SHP77 treated with DMSO at 0.1 percent for 48 hours (cell line): Measurements from ENCODE around the gene PHLDA3.

Experiments
- DNase-seq: peaks from one replicate; lab custom pipeline; 2025; lab: John Stamatoyannopoulos, UW

PHLDA3 gene

DNA sequence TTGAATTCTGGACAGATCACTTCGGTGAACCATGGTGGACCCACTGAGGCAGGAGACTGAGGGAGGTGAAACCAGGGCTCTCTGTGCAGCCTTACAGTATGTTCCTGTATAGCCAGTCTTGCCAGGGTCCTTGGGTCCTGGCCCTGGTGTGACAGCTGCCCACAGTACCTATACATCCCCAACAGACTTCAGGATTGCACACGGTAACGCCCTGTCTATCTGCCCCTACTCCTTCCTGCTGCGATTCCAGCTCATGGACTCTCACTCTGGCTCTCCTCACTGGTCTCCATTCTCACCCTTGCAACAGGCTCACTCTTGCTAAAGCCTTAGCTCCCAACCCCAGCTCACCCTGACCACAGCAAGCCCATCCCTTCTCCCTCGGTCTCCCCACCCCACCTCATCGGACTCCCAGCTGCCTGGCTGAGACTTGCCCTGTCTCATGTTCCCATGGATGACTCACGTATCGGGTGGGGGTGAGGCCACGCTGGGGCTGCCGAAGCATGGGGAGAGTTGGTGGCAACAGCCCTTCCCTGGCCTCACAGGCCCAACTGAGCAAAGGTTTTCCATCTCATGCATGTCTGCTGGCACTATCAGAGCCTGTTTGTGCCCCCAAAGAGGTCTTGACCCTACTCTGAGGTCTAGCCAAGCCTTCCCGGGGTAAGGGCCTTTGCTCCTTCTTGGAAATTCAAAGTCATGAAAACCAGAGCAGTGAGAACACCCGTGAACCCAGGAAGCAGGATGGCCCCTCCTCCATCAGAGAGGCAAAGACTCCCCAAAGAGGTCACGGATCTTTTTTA is 7.1 kb downstream of the PHLDA3 start:
- no peak for DNase-seq

- no peak for DNase-seq
These were observed 8.0 kb downstream of the PHLDA3 start for GRCh38 chr1:201460814-201461644.

DNA sequence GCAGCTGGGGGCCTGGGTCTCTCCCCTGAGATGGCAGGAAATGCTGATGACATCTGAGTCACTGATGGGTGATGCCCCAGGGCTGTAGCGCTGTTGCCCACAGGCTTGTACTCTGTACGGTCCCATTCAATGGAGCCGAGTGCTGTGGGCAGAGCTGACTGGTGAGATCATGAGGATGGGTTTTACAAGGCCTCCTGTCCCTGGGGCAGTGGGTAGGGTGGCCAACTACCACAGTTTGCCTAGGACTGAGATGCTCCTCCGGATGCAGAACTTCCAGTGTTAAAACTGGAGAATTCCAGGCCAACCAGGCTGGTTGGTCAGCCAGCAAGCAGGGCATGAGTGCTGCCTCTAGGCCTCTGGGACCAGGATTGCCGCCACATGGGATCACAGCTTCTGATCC is 9.2 kb downstream of the PHLDA3 start:
- DNase-seq, result no peak

DNA sequence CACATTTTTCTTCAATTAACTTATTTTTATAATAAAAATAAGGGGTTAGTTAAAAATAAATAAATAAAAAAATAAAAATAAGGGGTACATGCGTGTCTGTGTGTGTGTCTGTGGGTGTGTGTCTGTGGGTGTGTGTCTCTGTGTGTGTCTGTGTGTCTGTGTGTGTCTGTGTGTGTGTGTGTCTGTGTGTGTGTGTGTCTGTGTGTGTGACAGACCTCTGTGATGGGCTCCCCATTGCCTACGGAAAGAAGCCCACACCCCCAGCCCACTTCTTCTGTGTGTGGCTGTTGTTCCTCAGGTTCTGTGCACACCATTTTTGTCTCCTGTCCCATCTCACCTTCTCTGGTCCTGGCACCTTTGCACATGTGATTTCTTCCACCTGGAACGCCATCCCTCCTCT is 9.9 kb downstream of the PHLDA3 start:
- no peak for DNase-seq

DNA sequence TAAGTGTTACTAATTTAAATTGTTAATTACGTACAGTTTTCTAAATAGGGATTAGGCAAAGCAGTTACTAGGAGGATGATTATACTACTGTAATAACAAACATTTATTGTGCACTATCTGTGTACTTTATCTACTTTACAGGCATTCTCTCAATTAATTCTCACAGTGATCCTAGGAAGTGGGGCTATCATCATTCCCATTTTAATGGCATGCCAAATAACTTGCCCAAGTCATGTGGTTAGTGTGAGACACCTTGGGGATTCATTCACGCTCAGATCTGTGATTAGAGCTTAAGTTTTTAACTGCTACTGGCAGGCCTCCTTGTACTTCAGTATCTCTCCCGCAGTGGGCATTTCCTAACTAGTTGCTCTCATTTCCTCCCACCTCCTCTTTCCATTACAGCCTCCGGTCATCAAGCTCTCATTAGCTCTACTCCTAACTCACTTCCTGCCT is 11.5 kb downstream of the PHLDA3 start:
- DNase-seq, result no peak

DNA sequence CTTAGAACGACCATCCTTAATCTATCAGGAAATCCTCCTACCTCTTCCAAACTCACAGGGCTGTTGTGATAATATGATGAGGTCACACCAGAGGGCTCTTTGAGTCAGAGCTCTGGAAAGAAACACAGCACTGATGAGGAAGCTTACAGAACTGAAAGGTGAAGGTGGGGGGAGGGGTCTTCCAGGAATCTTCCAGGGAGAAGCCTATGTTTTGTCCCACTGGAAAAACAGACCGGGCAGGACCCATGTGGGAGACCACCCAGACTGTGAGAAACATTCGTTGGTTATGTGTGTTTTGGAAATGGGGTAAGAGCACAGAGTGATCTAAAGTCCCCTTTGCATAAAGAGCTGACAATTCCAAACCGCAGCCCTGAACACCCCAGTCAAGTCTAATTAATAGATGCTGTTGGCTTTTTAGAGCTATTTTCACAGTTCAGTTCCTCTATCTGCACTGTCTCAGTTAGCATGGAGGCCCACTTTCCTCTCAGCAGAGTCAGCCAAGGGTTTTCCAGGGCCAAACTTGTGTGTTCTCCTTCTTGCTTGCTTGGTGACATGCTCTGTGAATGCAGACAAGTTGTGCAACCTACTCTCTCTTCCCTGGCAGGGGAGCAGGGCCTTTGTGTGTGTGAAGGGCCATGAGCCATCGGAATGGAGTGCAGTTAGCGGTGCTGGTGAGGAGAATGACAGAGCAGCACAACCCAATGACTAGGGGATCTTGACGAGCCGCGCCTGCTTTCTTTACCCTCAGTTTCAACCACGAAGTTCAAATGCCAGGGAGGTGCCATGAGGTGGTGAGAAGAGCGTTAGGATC is 12.3 kb downstream of the PHLDA3 start:
- no peak for DNase-seq

- no peak for DNase-seq
These were observed 13.9 kb downstream of the PHLDA3 start for GRCh38 chr1:201455098-201455497.

DNA sequence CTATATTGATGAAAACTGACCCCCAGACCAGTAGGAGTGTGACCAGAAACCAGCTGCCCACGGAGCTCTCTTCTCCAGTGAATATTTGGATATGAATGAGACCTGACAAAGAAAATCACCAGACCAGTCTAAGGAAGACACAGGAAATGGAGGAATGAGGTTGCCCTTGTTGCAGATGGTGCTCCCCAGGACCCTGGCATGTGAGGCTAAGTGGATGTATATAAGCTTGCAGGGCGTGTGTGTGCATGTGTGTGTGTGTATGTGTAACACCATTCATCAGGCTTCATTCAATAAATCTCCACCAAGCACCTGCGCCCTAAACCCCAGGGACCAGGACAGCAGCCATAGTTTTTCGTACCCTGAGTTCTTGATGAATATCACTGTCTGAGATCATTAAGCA is 14.4 kb downstream of the PHLDA3 start:
- DNase-seq, result no peak

GRCh38 chr1:201452866-201453265 is 16.1 kb downstream of the PHLDA3 start:
- no peak for DNase-seq

- no peak for DNase-seq
These were observed 18.2 kb downstream of the PHLDA3 start for GRCh38 chr1:201450721-201451291.

DNA sequence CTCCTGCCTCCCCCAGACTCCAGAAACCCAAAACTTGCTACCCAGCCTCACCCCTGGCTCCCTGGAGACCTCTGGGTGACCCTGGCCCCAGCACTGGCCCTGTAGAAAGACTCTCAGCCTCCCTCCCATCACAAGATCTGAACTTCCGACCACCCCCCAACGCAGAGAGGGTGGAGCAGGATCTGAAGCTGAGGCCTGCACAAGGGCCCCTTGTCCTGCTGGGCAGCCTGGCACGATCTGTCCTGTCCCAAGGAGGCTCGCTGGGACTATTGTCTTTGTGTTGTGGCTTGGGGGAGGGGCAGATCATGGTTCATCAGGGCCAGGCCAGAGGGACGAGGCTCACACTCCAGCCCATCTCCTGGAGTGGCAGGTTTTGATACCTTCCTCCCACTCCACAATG is 20.0 kb downstream of the PHLDA3 start:
- no peak for DNase-seq

DNA sequence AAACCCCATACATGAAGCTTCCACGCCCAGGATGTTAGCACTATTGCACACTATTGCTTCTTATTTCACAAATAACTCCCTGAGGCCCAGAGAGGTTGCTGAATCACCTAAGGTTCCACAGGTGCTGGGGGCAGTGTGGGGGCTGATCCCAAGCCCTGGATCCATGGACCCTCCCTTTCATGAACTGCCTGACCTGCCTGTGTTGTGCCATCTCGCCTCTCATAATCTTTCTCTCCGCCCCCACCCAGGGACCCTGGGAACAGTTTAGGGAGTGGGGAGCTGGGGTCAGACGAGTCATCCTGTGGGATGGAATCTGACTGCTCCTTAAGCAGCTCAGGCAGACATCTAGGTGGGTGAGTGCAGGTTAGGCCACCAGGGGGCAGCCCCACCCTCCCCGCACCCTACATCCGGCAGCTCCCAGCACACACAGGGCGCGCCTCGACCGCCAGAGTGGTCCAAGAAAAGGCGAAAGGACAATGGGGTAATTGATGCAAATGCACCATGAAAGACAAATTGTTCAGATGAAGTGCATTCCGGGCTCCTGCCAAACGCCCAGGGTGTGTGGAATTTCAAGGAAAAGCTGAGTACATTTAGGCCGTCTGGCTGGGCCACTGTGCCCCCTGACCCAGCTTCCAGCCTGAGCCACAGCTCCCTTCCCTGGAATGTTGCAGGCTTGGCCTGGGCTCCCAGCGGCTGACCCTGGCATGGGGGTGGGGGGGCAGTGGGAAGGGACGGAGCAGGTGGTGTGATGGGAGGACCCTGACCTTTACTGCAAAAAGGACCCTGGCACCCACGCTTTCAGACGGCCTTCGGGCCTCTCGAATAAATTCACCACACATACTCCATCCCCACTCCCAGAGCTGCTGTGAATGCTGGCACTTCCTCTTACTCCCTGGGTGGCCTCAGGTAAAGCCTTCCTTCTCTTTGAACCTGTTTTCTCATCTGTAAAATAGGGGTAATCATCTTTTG is 20.8 kb downstream of the PHLDA3 start:
- DNase-seq, result no peak

GRCh38 chr1:201445310-201445709 is 23.7 kb downstream of the PHLDA3 start:
- no peak for DNase-seq

- no peak for DNase-seq
These were observed 24.2 kb downstream of the PHLDA3 start for GRCh38 chr1:201444792-201445191.

- no peak for DNase-seq
These were observed 25.2 kb downstream of the PHLDA3 start for GRCh38 chr1:201443747-201444146.

- no peak for DNase-seq
These were observed 32.0 kb downstream of the PHLDA3 start for GRCh38 chr1:201436969-201437368.

- no peak for DNase-seq
These were observed 32.6 kb downstream of the PHLDA3 start for GRCh38 chr1:201436393-201436792.

DNA sequence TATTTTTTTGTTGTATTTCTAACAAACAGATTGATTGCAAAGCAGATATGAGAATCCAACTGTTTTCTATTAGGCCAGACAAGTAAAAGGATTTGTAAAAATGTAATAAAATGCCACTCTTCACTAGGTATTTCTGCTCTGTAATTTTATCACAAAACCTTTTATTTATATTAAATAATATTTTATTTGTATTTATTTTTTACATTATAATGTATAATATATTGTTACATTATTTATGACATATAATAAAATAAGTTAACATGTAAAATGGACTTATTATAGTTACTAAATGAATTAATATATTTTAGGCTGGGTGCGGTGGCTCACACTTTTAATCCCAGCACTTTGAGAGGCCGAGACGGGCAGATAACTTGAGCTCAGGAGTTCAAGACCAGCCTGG is 34.7 kb downstream of the PHLDA3 start:
- no peak for DNase-seq

- DNase-seq, result no peak
These were observed 35.4 kb downstream of the PHLDA3 start for GRCh38 chr1:201433609-201434008.

DNA sequence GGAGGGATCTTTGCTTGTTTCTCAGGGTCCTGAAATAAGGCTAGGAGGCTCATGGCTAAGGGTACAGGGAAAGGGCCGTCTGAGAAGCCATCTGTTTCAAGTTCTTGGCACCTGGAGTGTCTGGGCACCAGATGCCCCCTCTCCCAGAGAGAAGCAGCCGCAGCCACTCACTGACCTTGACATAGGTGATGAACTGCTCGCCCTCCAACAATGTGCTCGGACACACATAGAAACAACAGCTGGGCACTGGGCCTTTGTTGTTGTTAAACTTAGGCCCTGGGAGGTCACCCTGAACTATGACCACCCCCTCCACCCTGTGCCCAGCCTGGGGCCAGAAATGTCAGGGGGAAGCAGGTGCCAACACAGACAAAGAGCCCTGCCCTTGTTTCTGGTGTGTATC is 38.2 kb downstream of the PHLDA3 start:
- no peak for DNase-seq
